Nephron progenitor cell (in vitro differentiated cells): ENCODE results near the gene BTBD19.
"Not testable (repeated sequence)": the region's sequence is repeated elsewhere in the genome, so short reads cannot be mapped to it uniquely, and the experiment has no call there.

Experiments
- DNase-seq: peaks from one replicate; pipeline ENCODE4 v3.0.0; 2021
- H3K27ac Mint-ChIP-seq: 2 replicates; pipeline ENCODE4 v1.8.0; 2021; ENCODE audit warnings: mild to moderate bottlenecking, moderate library complexity, mixed read lengths
- H3K27me3 Mint-ChIP-seq: 2 replicates; pipeline ENCODE4 v1.8.0; 2021; ENCODE audit warnings: mild to moderate bottlenecking, low read depth, mixed read lengths; ENCODE audit not compliant: poor library complexity
- H3K36me3 Mint-ChIP-seq: 2 replicates; pipeline ENCODE4 v1.8.0; 2021; ENCODE audit warnings: low read depth, mixed read lengths
- H3K4me1 Mint-ChIP-seq: 2 replicates; pipeline ENCODE4 v1.8.0; 2021; ENCODE audit warnings: mixed read lengths
- H3K4me3 Mint-ChIP-seq: 2 replicates; pipeline ENCODE4 v1.8.0; 2021; ENCODE audit warnings: mild to moderate bottlenecking, moderate library complexity, mixed read lengths
- H3K9me3 Mint-ChIP-seq: 2 replicates; pipeline ENCODE4 v1.8.0; 2021; ENCODE audit warnings: mild to moderate bottlenecking, moderate library complexity, mixed read lengths
- TF ChIP-seq, protein P1 (sequence below): fragments of 200-600 bp; sonication (generic); IDR thresholded peaks from 2 replicates; pipeline ENCODE4 v1.5.0; 2021; ENCODE audit warnings: antibody characterized with exemption

Gene BTBD19, protein sequence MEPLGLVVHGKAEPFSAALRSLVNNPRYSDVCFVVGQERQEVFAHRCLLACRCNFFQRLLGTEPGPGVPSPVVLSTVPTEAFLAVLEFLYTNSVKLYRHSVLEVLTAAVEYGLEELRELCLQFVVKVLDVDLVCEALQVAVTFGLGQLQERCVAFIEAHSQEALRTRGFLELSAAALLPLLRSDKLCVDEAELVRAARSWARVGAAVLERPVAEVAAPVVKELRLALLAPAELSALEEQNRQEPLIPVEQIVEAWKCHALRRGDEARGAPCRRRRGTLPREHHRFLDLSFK

DNA sequence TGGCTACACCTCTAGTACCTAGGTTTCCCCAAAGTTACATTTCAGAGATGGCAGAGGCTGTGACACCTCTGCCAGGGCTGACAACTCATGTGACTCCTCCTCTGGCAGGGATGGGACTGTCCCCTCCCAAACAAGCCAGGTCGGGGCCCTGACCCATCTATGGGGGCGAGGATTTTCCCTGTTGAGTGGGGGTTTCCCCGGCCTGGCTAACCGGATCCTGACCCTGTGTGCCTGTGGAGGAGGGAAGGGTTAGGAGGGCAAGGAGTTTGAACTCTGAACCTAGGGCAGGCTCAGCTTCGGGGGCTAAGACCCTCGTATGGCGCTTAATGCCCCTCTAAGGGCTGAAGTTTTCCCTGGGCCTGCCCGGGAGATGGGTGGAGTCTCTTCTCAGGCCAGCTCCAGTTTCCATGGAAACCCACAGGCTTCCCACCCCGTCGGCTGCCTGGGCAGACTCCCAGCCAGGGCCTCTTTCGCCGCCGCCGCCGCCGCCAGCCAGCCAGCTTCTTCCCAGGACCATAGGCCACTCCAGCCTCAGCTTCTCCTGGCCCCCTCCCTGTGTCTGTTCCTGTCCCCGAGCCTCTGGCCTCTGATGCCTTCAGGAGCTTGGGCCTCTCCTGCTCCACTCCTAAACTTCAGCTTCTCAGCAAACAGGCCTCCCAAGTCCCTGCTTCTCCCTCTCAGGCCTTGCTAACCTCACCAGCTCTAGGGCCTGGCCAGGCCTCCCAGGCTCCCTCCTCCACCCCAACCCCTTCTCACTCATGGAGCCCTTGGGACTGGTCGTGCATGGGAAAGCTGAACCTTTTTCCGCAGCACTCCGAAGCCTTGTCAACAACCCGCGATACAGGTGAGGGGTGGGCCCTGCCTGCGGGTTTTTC is at the start of gene BTBD19:
Gene BTBD19 (plus strand): TSS at position 461 of the 875 bp plus-strand sequence. CDS start 298 bp downstream, at position 759.
- TF ChIP-seq, protein P1, sequence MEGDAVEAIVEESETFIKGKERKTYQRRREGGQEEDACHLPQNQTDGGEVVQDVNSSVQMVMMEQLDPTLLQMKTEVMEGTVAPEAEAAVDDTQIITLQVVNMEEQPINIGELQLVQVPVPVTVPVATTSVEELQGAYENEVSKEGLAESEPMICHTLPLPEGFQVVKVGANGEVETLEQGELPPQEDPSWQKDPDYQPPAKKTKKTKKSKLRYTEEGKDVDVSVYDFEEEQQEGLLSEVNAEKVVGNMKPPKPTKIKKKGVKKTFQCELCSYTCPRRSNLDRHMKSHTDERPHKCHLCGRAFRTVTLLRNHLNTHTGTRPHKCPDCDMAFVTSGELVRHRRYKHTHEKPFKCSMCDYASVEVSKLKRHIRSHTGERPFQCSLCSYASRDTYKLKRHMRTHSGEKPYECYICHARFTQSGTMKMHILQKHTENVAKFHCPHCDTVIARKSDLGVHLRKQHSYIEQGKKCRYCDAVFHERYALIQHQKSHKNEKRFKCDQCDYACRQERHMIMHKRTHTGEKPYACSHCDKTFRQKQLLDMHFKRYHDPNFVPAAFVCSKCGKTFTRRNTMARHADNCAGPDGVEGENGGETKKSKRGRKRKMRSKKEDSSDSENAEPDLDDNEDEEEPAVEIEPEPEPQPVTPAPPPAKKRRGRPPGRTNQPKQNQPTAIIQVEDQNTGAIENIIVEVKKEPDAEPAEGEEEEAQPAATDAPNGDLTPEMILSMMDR, result no peak
- Mint-ChIP-seq H3K9me3 (no peaks in the 10 kb centered on the region), H3K27ac (peak within 1 kb of the TSS; percentile 100), H3K4me1 (peaks cover 69% of the 10 kb centered on the region), H3K27me3 (no peaks in the 10 kb centered on the region), H3K36me3 (peaks cover 11% of the 10 kb centered on the region), H3K4me3 (peak within 1 kb of the TSS; percentile 74)
- DNase-seq, result peak; percentile 86

DNA sequence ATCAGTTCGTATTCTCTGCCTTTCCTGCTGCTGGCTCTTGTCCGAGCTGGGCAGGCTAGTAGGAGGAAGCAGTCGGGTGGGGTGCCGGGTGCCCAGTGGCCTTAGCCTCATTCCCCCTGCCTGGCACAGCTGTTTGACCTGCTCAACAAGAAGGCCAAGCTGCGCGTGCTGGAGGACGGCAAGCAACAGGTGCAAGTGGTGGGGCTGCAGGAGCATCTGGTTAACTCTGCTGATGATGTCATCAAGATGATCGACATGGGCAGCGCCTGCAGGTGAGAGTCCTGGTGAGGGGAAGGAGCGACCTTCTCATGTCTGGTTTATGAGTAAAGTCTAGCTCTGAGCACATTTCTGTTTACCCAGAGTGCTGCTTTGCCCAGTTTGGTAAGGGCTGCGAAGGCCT is 49.2 kb upstream of the BTBD19 start:
- DNase-seq, result no peak
- H3K27me3 Mint-ChIP-seq, result no peaks in the 10 kb centered on the region
- H3K36me3 Mint-ChIP-seq, result peaks cover 71% of the 10 kb centered on the region
- H3K9me3 Mint-ChIP-seq, result no peaks in the 10 kb centered on the region
- H3K27ac Mint-ChIP-seq, result no peak overlapping the region
- H3K4me3 Mint-ChIP-seq, result no peak overlapping the region
- no peaks in the 10 kb centered on the region for H3K4me1 Mint-ChIP-seq
- TF ChIP-seq, protein P1, result no peak

DNA sequence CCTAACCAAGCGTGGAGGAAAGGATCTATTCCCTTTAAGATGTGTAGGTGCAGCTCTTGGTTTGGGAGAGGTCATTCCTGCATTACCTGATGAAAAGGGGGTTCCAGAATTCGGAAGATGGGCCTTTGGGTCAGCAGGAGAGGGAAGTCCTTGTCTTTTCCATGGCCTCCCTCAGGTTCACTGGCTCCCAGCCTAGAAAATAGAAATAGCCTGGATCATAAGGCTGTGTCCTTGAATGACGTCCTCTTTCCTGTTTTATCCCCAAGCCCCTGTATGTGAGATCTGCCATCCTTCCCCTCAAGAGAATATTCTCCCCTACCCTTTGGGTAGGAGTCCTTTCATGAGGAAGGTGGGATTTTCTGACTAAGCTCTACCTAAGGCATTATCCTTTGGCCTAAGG is 47.4 kb upstream of the BTBD19 start:
- Mint-ChIP-seq H3K9me3 (no peaks in the 10 kb centered on the region), H3K4me3 (no peak overlapping the region), H3K27me3 (no peaks in the 10 kb centered on the region), H3K27ac (no peak overlapping the region), H3K4me1 (no peaks in the 10 kb centered on the region), H3K36me3 (peaks cover 69% of the 10 kb centered on the region)
- DNase-seq, result no peak
- TF ChIP-seq, protein P1, result no peak

DNA sequence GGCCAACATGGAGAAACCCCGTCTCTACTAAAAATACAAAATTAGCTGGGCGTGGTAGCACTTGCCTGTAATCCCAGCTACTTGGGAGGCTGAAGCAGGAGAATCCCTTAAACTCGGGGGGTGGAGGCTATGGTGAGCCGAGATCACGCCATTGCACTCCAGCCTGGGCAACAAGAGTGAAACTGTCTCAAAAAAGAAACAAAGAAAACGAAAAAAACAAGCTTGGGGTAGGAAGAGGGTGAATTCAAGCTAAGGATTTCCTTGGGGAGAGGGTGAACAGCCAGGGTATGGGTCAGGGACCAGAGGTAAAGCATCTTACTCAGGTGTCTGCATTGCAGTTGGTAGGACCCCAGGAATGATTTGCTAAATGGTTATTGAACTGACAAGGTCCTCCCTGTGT is 41.9 kb upstream of the BTBD19 start:
- H3K4me3 Mint-ChIP-seq, H3K9me3 Mint-ChIP-seq, DNase-seq, H3K4me1 Mint-ChIP-seq, H3K27me3 Mint-ChIP-seq: not testable (repeated sequence)
- H3K27ac Mint-ChIP-seq, result peak overlapping the region; percentile 50
- peaks cover 32% of the 10 kb centered on the region for H3K36me3 Mint-ChIP-seq

DNA sequence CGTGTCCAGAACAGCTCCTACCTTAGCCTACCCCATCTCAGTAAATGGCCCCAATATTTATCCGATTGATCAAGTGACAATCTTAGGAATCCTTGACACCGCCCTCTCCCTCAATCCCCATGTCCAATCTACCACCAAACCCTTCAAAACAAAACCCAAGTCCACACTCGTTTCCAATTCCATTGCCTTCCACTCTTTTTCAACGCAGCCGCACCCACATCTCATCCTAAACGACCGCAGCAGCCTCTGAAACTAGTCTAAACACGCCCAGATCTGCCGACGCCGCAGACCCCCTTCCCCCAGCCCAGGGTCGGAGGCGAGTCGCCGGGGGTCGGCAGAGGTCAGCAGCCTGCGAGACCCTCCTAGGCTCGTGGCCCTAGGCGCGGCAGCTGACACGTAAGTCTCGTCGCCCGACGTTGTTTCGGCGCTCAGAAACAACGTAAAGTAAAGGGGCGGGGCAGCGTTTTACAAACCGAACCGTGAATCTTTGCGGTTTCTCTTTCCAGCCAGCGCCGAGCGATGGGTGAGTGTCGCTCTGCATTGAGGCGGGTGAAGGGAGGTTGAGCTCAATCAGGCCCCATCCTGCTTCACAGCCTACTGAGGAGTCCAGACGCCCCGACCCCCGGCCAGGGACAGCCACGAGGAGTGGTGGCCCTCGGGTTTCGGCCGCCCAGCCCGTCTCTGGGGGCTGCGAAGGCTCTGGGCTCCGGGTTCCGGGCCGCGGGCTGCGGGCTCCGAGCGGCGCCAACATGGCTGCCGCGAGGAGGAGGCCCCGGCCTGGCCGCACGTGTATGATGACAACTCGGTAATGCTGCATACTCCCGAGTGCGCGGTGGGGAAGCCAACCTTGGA is 33.0 kb upstream of the BTBD19 start, which contains the start of gene RPS8:
Gene RPS8 (plus strand): TSS at position 463 of the 852 bp plus-strand sequence. CDS start 57 bp downstream, at position 520.
- Mint-ChIP-seq H3K4me1 (peaks cover 47% of the 10 kb centered on the region), H3K36me3 (peaks cover 37% of the 10 kb centered on the region), H3K27me3 (peaks cover 10% of the 10 kb centered on the region), H3K27ac (peak within 1 kb of the TSS; percentile 99), H3K4me3 (peak within 1 kb of the TSS; percentile 89), H3K9me3 (no peaks in the 10 kb centered on the region)
- TF ChIP-seq, protein P1, result no peak
- DNase-seq, result peak; percentile 90
